ENCODE measurements around the gene MAN2A1. TPM values are rescaled to one million over a fixed set of nuclear protein-coding genes. Genes with fewer than 3 reads are reported as not detected.
"Not testable (repeated sequence)": the region's sequence is repeated elsewhere in the genome, so short reads cannot be mapped to it uniquely, and the experiment has no call there.

Gene MAN2A1
- total RNA-seq, 1 donor from 2014 or later, result 49.7 TPM

GRCh38 chr5:109755761-109756160 is 66.0 kb downstream of the MAN2A1 start:
- DNase-seq (ENCODE audit: low read depth in 2 of 2), result no peak

GRCh38 chr5:109756543-109757185 is 66.9 kb downstream of the MAN2A1 start:
- peak; percentile 71 to 81 for DNase-seq (ENCODE audit: low read depth in 2 of 2)

DNA sequence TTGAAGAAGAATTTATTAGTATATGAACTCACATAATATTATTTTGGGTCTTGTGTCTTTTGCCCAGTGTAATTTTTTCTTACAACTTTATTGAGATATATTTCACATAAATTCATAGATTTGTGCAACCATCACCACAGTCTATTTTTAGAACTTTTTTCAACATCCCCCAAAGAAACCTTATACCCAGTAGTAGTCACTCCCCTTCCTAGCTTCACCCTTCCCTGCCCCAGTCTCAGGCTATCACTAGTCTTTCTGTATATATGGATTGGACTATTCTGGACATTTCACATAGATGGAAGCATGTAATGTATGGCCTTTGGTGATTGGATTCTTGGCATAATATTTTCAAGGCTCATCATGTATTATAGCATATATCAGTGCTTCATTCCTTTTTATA is 67.8 kb downstream of the MAN2A1 start:
- DNase-seq (ENCODE audit: low read depth in 2 of 2), result no peak

DNA sequence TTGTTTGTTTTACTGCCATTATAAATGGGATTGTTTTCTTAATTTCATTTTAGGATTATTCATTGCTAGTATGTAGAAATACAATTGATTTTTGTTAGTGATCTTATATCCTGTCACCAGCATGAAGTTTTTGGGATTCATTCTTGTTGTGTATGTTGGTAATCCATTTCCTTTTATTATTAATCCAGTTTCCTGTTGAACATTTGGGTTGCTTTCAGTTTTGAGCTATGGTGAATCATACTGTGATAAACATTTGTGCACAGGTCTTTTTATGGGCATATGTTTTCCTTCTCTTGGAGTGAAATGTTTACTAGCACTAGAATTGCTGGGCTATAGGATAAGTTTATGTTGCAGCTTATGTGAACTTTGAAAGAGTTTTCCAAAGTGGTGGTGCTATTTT is 69.6 kb downstream of the MAN2A1 start:
- DNase-seq (ENCODE audit: low read depth in 2 of 2), result peak; percentile 61 to 84

GRCh38 chr5:109760130-109760529 is 70.4 kb downstream of the MAN2A1 start:
- DNase-seq (ENCODE audit: low read depth in 2 of 2), result not testable (repeated sequence)

- DNase-seq (ENCODE audit: low read depth in 2 of 2), result no peak
These were observed 73.1 kb downstream of the MAN2A1 start for GRCh38 chr5:109762821-109763220.

GRCh38 chr5:109767184-109767995 is 77.7 kb downstream of the MAN2A1 start:
- DNase-seq (ENCODE audit: low read depth in 2 of 2), result no peak

DNA sequence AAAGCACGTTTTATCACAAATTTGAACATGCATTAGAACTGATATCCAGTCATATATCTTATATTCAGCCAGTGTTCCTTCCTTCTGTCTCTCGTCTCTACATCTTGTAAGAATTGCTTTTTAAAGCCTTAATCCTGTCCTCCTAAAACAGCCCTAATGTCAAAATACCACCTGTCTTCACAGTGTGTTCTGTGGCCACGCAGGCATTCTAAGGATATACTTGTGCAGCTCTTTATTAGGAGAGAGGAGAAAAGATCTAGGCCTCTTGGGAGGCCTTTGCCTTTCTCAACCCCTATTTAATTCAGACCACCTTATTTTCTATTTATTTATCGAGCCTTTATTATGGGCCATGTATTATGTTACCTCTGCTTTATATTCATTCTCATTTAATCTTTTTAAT is 78.3 kb downstream of the MAN2A1 start:
- no peak for DNase-seq (ENCODE audit: low read depth in 2 of 2)

DNA sequence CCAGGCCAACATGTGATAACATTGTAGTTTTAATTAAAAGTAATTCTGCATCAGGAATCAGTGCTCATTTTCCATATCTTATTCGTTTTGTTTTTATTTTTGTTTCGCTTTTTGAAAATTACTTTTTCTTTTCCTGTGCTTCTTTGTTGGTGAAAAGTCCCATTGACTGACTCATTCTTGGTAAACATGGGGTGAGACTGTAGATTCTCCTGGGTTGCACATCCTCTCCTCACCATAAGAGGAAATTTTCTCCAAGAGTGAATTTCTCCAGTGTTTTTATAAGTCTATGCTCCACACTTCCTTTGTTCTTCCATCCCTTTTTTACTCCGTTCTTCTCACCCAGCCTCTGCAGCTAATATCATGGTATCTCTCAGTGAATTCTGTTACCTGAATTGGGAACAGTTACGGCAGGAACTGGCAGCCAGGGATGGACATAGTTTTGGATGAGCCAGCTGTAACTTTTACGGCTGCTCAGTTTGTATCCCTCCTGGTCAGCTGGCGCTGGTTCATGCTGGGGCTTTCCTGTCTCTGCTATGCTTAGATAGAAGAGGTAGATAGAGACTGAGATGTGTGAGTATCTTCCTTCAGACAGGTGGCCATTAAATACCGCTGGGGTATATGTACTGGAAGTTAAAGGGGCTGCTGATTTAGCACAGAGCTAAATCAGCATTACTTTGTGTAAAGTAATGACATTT is 80.0 kb downstream of the MAN2A1 start:
- peak in 1 of 2 donors; percentile 51 for DNase-seq (ENCODE audit: low read depth in 2 of 2)

DNA sequence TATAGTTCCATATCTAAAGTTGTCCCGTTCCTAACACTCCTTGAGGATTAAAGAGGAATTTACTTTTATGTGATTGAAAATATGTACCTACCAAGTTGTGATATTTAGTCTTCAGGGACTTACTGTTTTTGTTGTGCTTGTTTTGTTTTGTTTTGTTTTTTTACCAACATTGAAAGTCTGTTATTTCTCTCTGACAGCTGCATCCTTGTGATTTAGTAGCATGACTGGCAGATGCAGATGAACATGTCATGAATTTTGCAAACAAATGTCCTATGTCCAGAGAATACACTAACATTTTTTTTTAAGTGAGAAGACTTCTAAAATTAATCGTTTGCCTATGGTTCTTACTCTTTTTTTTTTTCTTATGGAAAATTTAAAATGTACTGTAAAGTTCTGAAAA is 85.4 kb downstream of the MAN2A1 start:
- DNase-seq (ENCODE audit: low read depth in 2 of 2), result no peak

GRCh38 chr5:109779036-109779735 is 89.5 kb downstream of the MAN2A1 start:
- peak in 1 of 2 donors; percentile 78 for DNase-seq (ENCODE audit: low read depth in 2 of 2)

- no peak for DNase-seq (ENCODE audit: low read depth in 2 of 2)
These were observed 95.0 kb downstream of the MAN2A1 start for GRCh38 chr5:109784687-109785086.

DNA sequence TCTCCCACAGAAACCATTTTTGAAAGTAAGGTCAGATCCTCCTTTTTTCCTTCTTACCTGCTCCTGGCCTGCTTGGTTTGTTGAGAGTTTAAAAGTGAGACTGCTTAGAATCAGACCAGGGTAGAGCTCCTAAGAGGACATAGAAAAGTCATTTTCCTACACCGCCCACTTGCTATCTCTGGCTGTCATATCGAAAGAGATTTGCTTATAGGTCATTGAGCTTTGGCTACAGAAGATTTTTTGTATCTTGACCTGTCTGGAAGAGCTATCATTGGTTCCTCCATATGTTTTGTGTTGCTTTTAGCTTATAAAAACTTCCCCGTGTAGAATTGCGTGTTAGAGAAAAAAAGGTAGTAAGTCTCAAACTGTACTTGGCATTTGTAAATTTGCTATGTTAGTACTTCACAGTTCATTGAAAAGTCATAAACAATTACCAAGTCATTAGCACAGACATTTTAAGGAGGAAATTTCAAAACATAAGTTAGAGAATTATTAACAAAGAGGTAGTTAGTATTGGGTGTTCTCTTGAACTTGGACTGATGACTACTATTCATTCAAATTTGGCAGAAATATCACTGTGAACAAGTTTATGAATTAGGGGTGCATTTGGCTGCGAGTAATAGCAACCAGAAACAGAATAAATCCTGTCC is 96.6 kb downstream of the MAN2A1 start:
- DNase-seq (ENCODE audit: low read depth in 2 of 2), result no peak

DNA sequence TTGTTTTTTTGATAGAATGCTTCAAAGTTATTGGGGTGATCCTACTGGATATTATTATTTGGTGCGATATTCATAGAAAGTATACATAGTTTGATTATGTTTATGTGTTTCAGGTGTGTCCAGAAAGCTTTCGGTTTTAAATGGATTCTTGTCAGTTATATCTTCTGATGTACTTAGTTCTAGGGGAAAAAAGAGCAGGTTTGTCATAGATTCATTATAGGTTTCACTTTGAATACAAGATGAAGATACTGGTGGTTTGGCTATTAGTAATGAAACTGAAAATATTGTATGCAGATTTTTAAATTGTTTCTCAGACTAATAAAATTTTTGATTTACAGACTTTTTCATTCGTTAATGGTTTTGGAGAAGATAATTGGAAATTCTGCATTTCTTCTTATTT is 98.9 kb downstream of the MAN2A1 start:
- DNase-seq (ENCODE audit: low read depth in 2 of 2), result no peak

- DNase-seq (ENCODE audit: low read depth in 2 of 2), result no peak
These were observed 102.9 kb downstream of the MAN2A1 start for GRCh38 chr5:109792613-109793012.

- no peak for DNase-seq (ENCODE audit: low read depth in 2 of 2)
These were observed 114.1 kb downstream of the MAN2A1 start for GRCh38 chr5:109803854-109804253.

- DNase-seq (ENCODE audit: low read depth in 2 of 2), result peak; percentile 14 to 18
These were observed 115.7 kb downstream of the MAN2A1 start for GRCh38 chr5:109805472-109805871.

GRCh38 chr5:109805883-109806282 is 116.2 kb downstream of the MAN2A1 start:
- no peak for DNase-seq (ENCODE audit: low read depth in 2 of 2)

DNA sequence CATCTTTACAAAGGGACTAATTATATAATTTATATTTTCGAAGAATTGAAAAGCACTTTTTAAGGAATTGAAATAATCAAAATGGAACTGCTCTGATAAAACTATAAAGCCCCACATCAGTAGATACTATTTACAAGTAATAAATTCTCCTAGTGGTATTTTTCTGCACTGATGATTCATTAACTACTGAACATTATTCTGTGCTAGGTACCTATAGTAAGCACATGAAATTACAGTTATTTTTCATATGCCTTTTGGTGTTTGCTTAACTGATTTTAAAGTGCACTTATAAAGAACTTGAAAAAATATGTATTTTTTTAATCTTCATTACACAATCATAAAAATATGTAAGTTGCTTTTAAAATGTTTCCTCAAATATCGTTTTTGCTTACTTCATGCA is 123.0 kb downstream of the MAN2A1 start:
- DNase-seq (ENCODE audit: low read depth in 2 of 2), result no peak

DNA sequence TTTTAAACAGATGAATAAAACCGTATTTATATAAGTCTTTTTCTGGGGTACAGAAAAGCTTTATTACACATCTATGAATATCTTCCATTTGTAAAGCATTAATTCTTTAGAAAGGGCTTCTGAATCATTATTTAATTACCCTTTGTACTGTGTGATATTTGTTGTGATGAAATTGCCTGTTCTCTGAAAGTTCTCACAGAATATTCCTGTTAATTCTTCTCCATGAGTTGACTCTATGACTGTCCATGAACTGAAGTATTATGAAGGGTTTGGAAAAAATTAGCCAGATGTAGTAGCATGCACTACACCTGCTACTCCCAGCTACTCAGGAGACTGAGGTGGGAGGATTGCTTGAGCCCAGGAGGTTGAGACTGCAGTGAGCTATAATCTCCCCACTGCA is 127.0 kb downstream of the MAN2A1 start:
- no peak for DNase-seq (ENCODE audit: low read depth in 2 of 2)

GRCh38 chr5:109819878-109820277 is 130.2 kb downstream of the MAN2A1 start:
- no peak for DNase-seq (ENCODE audit: low read depth in 2 of 2)

Measured in dermis microvascular lymphatic vessel endothelial cell (primary cell).